ENCODE measurements around the gene COL2A1. TPM values are rescaled to one million over a fixed set of nuclear protein-coding genes. Genes with fewer than 3 reads are reported as not detected.

COL2A1 gene
- total and polyA plus RNA-seq, 2 experiments from 2014 or later: not detected

GRCh38 chr12:48015954-48016353 lies 11.7 kb upstream of the COL2A1 start:
- H4K20me1 ChIP-seq (ENCODE audit: insufficient read depth): no peaks in the 10 kb centered on the region
- H2AFZ ChIP-seq: no peak overlapping the region
- H3F3A ChIP-seq (ENCODE audit: insufficient read depth): no peaks in the 10 kb centered on the region
- in situ Hi-C loops (cut with MboI): no loop called here
- no peak for DNase-seq
- no peaks in the 10 kb centered on the region for H3K36me3 ChIP-seq (ENCODE audit: low read depth)
- H3K9me2 ChIP-seq (ENCODE audit: insufficient read depth): no peaks in the 10 kb centered on the region
- WGBS, 2 experiments (ENCODE audit: low coverage in 1 of 2, low lambda C conversion rate in 2 of 2, missing lambda C conversion rate in 2 of 2): 73 to 77% methylated on average over 7 of the region's 7 CpGs
- H3K4me2 ChIP-seq (ENCODE audit: unreplicated experiment): no peak overlapping the region
- H3K27me3 ChIP-seq (replicated peaks; ENCODE audit: insufficient read depth): peaks cover 71% of the 10 kb centered on the region
- H3K9ac ChIP-seq: no peak overlapping the region
- no peaks in the 10 kb centered on the region for H3K4me1 ChIP-seq (ENCODE audit: insufficient read depth)
- TF ChIP-seq EZH2 (IDR thresholded peaks at IDR 0.05; ENCODE audit: insufficient read depth, poor library complexity, severe bottlenecking): no peak
- no peak for TF ChIP-seq EZH2phosphoT487 (IDR thresholded peaks at IDR 0.05; ENCODE audit: insufficient read depth, low read depth)
- no peak overlapping the region for H3K27ac ChIP-seq
- H3K4me3 ChIP-seq: no peak overlapping the region
- no peaks in the 10 kb centered on the region for H3K79me2 ChIP-seq (ENCODE audit: insufficient read depth)
- H3K9me3 ChIP-seq (ENCODE audit: low read depth): no peaks in the 10 kb centered on the region

DNA sequence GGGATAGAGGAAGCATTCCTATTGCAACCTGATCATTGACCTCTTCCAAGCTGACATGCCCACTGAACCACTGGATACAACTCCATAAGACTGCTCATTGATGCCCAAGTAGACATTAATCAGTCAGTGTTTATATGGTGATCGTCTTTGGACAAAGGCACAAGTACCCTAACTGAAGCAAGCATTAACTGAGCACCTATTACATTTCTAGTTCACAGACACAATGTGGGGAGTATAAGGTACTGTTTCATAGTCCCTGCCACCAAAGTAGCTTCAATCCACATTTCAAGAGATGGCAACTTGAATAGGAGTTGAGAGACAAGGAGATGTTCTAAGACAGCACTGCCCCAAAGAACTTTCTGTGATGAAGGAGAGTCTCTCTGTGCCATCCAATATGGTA lies 10.9 kb upstream of the COL2A1 start:
- in situ Hi-C loops (cut with MboI): no loop called here
- 28 to 31% methylated on average over 1 of the region's 1 CpG for WGBS, 2 experiments (ENCODE audit: low coverage in 1 of 2, low lambda C conversion rate in 2 of 2, missing lambda C conversion rate in 2 of 2)
- H3K4me2 ChIP-seq (ENCODE audit: unreplicated experiment): no peak overlapping the region
- peaks cover 69% of the 10 kb centered on the region for H3K27me3 ChIP-seq (replicated peaks; ENCODE audit: insufficient read depth)
- TF ChIP-seq EZH2 (IDR thresholded peaks at IDR 0.05; ENCODE audit: insufficient read depth, poor library complexity, severe bottlenecking): no peak
- no peak for TF ChIP-seq EZH2phosphoT487 (IDR thresholded peaks at IDR 0.05; ENCODE audit: insufficient read depth, low read depth)
- no peaks in the 10 kb centered on the region for H3K9me3 ChIP-seq (ENCODE audit: low read depth)
- H3K27ac ChIP-seq: no peak overlapping the region
- no peaks in the 10 kb centered on the region for H3K9me2 ChIP-seq (ENCODE audit: insufficient read depth)
- H3K36me3 ChIP-seq (ENCODE audit: low read depth): no peaks in the 10 kb centered on the region
- H3K4me1 ChIP-seq (ENCODE audit: insufficient read depth): no peaks in the 10 kb centered on the region
- H4K20me1 ChIP-seq (ENCODE audit: insufficient read depth): no peaks in the 10 kb centered on the region
- H3F3A ChIP-seq (ENCODE audit: insufficient read depth): no peaks in the 10 kb centered on the region
- no peak overlapping the region for H3K9ac ChIP-seq
- no peaks in the 10 kb centered on the region for H3K79me2 ChIP-seq (ENCODE audit: insufficient read depth)
- H3K4me3 ChIP-seq: no peak overlapping the region
- no peak overlapping the region for H2AFZ ChIP-seq
- no peak for DNase-seq

DNA sequence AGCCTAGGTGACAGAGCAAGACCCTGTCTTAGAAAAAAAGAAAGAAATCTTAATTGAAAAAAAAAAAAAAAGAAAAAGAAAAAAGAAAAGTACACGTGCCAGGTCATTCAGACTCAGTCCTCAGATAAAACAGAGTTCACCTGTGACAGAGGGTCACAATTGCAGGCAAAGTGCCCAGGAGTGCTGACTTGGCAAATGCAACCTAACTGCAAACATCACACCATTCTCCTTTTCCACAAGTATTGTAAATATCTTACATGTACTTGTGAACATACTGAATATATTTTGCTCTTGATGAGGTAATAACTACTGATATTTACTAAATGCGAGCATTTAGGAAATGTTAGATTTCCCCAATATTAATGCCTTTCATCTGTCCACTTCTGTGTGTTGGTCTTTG lies 9.0 kb upstream of the COL2A1 start:
- in situ Hi-C loops (cut with MboI): no loop called here
- no peak overlapping the region for H3K9ac ChIP-seq
- WGBS, 2 experiments (ENCODE audit: low coverage in 1 of 2, low lambda C conversion rate in 2 of 2, missing lambda C conversion rate in 2 of 2): 58% methylated on average over 2 of the region's 2 CpGs
- no peak overlapping the region for H2AFZ ChIP-seq
- no peak overlapping the region for H3K27ac ChIP-seq
- no peak overlapping the region for H3K4me3 ChIP-seq
- no peaks in the 10 kb centered on the region for H3K79me2 ChIP-seq (ENCODE audit: insufficient read depth)
- peaks cover 72% of the 10 kb centered on the region for H3K27me3 ChIP-seq (replicated peaks; ENCODE audit: insufficient read depth)
- no peaks in the 10 kb centered on the region for H3F3A ChIP-seq (ENCODE audit: insufficient read depth)
- H4K20me1 ChIP-seq (ENCODE audit: insufficient read depth): no peaks in the 10 kb centered on the region
- H3K36me3 ChIP-seq (ENCODE audit: low read depth): no peaks in the 10 kb centered on the region
- H3K9me2 ChIP-seq (ENCODE audit: insufficient read depth): no peaks in the 10 kb centered on the region
- DNase-seq: no peak
- no peaks in the 10 kb centered on the region for H3K9me3 ChIP-seq (ENCODE audit: low read depth)
- H3K4me1 ChIP-seq (ENCODE audit: insufficient read depth): no peaks in the 10 kb centered on the region
- no peak overlapping the region for H3K4me2 ChIP-seq (ENCODE audit: unreplicated experiment)
- TF ChIP-seq EZH2phosphoT487 (IDR thresholded peaks at IDR 0.05; ENCODE audit: insufficient read depth, low read depth): no peak
- no peak for TF ChIP-seq EZH2 (IDR thresholded peaks at IDR 0.05; ENCODE audit: insufficient read depth, poor library complexity, severe bottlenecking)

GRCh38 chr12:48012070-48012469 lies 7.8 kb upstream of the COL2A1 start:
- Histone ChIP-seq H3K4me3 (no peak overlapping the region), H3K27me3 (replicated peaks; ENCODE audit: insufficient read depth) (peaks cover 71% of the 10 kb centered on the region), H3K4me2 (ENCODE audit: unreplicated experiment) (no peak overlapping the region), H3K36me3 (ENCODE audit: low read depth) (no peaks in the 10 kb centered on the region), H3K4me1 (ENCODE audit: insufficient read depth) (no peaks in the 10 kb centered on the region), H3K9me3 (ENCODE audit: low read depth) (no peaks in the 10 kb centered on the region), H3K79me2 (ENCODE audit: insufficient read depth) (no peaks in the 10 kb centered on the region), H3F3A (ENCODE audit: insufficient read depth) (no peaks in the 10 kb centered on the region), H4K20me1 (ENCODE audit: insufficient read depth) (no peaks in the 10 kb centered on the region), H3K9me2 (ENCODE audit: insufficient read depth) (no peaks in the 10 kb centered on the region), H2AFZ (no peak overlapping the region), H3K27ac (no peak overlapping the region), H3K9ac (no peak overlapping the region)
- no peak for DNase-seq
- WGBS, 2 experiments (ENCODE audit: low coverage in 1 of 2, low lambda C conversion rate in 2 of 2, missing lambda C conversion rate in 2 of 2): 60 to 62% methylated on average over 8 of the region's 8 CpGs
- in situ Hi-C loops (cut with MboI): no loop called here
- no peak for TF ChIP-seq EZH2phosphoT487 (IDR thresholded peaks at IDR 0.05; ENCODE audit: insufficient read depth, low read depth)
- no peak for TF ChIP-seq EZH2 (IDR thresholded peaks at IDR 0.05; ENCODE audit: insufficient read depth, poor library complexity, severe bottlenecking)

DNA sequence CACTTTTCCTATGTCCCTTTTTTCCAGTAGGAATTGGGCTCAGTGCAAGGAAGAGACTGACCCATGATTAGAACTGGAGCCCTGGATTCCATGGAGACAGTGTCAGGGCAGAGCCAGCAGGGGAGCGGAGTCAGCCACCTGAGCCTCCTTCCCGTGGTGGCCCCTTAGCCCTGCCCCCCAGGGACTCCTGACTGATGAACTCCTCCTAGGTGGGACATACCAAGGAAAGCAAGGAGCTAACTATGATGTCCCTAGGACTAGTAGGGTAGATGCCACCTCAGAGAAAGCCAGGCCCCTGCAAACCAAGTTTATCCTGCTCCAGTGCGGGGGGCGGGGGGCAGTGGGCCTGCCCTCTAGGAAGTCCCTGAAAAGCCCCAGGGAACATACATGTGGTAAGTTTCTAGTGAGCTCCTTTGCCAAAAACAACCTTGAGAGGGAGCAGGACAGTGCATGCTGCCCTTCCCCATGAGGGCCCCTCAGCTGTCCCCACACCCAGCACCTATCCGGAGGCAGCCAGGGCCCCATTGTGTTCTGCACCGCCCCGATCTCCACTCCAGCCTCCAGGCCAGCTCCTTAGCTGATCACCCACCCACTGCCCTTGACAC lies 6.2 kb upstream of the COL2A1 start:
- Histone ChIP-seq H2AFZ (no peak overlapping the region), H3K9ac (no peak overlapping the region), H3K79me2 (ENCODE audit: insufficient read depth) (no peaks in the 10 kb centered on the region), H3K4me2 (ENCODE audit: unreplicated experiment) (no peak overlapping the region), H4K20me1 (ENCODE audit: insufficient read depth) (no peaks in the 10 kb centered on the region), H3K4me3 (no peak overlapping the region), H3K4me1 (ENCODE audit: insufficient read depth) (no peaks in the 10 kb centered on the region), H3K36me3 (ENCODE audit: low read depth) (no peaks in the 10 kb centered on the region), H3K9me3 (ENCODE audit: low read depth) (no peaks in the 10 kb centered on the region), H3K9me2 (ENCODE audit: insufficient read depth) (no peaks in the 10 kb centered on the region), H3F3A (ENCODE audit: insufficient read depth) (no peaks in the 10 kb centered on the region), H3K27me3 (replicated peaks; ENCODE audit: insufficient read depth) (peaks cover 80% of the 10 kb centered on the region), H3K27ac (no peak overlapping the region)
- in situ Hi-C loops (cut with MboI): no loop called here
- WGBS, 2 experiments (ENCODE audit: low coverage in 1 of 2, low lambda C conversion rate in 2 of 2, missing lambda C conversion rate in 2 of 2): 35 to 40% methylated on average over 6 to 7 of the region's 7 CpGs
- no peak for TF ChIP-seq EZH2phosphoT487 (IDR thresholded peaks at IDR 0.05; ENCODE audit: insufficient read depth, low read depth)
- TF ChIP-seq EZH2 (IDR thresholded peaks at IDR 0.05; ENCODE audit: insufficient read depth, poor library complexity, severe bottlenecking): no peak
- no peak for DNase-seq
